NCI-H2227 treated with DMSO at 0.1 percent for 48 hours (cell line): ENCODE data around the gene TCEAL6.
"Not testable (repeated sequence)": the region's sequence is repeated elsewhere in the genome, so short reads cannot be mapped to it uniquely, and the experiment has no call there.

Experiments used
- DNase-seq: peaks from one replicate; lab custom pipeline; 2025; lab: John Stamatoyannopoulos, UW

TCEAL6 gene

DNA sequence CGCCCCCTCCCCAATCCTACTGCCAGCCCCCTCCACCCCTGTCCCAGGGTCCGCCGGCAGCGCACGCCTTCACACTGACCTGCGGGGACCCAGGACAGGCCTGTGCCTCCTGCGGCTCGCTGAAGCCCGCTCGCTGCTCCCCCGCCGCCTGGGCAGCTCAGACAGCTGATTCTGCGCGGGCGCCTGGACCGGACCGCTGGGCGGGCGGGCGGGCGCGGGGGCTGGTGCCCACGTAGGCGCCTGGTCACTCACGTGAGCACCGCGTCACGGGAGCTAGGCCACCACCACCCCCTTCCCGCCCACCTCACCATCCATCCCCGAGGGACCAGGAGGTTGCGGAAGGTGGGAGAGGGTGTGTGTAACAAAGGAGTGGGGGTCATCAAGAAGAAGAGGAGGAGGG is at the start of gene TCEAL6:
TCEAL6 (minus strand) TSS at position 208 of the 400 bp plus-strand sequence.
- DNase-seq: not testable (repeated sequence)

DNA sequence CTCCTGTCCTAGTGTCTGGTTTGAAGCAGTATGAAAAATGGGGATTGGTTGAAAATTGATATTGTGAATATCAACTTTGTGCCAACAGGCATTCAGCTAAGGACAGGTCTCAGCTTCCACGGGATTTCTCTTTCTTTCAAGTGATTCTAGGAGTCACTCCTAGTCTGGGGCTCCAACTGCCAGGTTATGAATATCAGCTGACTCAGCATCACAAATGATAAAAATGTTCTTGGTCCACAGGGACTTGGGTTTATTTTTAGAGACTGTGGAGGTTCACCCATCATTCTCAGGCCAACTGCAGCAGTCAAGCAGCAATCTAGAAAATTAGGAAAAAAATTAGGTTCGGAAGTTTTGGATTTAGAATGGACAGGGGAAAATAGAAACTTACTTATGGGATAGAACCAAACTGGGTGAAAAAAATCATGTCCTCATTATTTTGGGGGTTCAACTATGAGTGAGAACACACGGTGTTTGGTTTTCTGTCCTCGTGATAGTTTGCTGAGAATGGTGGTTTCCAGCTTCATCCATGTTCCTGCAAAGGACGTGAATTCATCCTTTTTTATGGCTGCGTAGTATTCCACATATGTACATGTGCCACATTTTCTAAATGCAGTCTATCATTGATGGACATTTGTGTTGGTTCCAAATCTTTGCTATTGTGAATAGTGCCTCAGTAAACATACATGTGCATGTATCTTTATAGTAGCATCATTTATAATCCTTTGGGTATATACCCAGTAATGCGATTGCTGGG is 43.9 kb upstream of the TCEAL6 start:
- DNase-seq: no peak

DNA sequence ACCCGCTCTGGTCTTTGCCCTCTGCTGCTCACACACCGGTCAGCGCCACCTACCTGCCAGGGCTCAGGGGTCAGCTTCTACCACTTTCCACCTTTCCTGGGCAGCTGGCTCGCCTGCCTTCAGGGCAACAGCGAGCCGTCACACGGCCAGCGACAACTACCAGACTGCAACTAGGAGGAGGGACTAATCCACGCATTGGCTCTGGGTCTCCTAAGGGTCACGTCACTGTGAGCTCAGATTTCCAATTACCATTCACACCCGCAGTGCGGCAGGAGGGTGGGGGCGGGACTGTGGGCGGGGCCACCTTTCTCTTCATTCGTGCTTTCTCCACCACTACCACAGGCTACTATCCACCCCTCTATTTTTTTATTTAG is 13.5 kb upstream of the TCEAL6 start, which contains the start of gene BEX5:
BEX5 (minus strand) TSS at position 172 of the 374 bp plus-strand sequence. CDS start 1,712 bp downstream, outside the sequence.
- peak; percentile 25 for DNase-seq

DNA sequence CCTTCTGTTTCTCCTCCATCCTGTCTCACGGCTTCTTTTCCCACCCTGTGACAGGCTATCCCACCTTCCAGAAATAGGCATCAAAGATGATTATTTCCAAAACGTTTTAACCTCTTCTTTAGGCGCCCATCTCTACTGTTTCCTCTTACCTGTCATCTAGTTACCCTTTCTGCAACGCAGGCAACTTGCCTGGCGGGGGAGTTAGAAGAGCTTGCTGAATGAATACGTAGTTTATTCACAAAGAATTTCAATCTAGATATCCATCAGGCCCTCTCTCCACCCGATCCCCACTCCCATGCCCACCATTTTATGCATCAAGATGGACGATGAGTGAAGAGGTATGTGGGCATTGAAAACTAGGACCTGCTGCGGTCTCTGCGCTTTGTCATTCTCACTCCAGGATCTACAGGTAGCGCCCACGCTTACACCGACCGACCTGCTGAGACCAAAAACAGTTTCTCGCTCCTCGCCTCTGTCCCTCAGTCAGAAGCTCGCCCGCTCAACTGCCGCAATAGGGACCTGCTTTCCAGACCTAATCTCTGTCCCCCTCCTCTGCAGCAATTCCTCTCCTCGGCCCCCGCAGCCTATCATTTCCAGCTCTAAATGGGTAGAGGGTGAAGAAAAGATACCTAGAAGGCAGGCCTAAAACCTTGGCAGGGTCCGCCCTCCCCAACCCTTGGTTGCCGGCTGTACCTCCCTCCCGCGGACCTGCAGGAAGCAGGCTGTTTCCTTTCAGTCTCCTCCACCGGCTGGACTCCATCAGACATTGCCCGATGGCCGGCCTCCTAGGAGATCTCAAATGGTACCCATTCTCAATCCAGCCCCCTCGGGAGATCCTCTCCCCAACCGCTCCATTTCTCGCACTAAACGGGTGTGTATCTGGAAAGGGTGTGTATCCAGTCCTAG is 12.9 kb upstream of the TCEAL6 start:
- no peak for DNase-seq

DNA sequence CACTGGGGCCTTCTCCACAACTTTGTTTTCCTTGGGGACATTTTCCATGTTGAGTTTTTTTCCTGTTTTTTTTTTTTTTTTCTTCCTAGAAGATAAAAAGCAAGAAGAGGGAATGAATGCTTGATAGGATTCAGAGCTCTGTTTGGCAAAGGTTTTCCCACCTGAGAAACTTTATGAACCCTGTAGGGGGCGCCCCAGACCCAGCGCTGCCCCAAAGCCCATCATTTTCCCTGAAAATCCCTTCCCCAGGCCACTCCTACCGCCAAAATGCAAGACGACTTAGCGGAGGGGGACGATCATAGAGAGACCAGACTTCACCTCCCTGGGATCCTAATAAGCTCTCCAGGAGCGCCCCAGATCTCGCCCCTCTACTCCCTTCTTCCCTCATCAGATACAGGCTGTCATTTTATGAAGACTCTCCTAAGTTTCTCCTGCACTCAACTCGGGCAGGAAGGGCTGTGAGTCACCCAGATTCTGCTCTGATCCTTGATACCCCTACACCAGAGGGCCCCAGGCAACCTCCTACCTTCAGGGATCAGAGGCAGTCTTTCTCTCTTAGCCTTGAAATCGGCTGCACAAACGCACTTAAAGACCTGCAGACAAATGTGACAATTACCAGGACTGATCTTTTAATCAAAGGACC is 12.1 kb upstream of the TCEAL6 start:
- DNase-seq: no peak

DNA sequence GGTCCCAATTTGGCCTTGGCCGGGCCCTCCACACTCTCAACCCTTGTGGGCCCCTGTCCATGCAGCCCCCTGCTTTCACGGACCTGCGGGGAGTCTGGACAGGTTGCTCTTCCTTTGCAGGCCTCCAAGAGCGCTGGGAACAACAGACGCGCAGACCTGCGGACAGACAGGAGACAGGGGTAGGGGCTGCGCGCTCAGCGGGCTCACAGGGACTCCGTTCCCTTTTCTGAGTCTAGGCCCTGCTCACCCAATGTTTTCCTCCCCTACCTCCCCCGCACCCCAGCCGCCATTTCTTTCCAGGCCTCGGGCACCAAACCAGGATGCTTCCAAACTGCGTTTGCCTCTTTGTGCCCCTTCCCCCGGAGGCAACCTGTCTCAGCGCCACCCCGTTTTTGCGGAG is 650 bp downstream of the TCEAL6 start:
- not testable (repeated sequence) for DNase-seq

DNA sequence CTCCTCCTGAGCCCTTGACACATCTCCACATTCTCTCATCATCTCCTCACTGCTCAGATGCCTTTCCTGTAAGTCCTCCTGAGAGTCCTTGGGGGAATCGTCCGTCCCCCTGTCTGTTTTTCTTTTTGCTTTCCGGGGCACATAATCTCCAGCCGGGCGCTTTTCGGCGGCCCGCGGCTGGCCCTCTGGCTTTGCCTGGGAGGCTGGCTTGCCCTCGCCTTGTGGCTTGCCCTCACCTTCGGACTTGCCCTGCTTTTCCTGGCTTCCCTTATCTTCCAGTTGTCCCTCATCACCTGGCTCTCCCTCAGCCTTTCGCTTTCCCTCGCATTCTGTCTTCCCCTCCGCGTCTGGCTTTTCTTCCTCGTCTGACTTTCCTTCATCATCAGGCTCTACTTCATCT is 1.4 kb downstream of the TCEAL6 start:
- DNase-seq: not testable (repeated sequence)

DNA sequence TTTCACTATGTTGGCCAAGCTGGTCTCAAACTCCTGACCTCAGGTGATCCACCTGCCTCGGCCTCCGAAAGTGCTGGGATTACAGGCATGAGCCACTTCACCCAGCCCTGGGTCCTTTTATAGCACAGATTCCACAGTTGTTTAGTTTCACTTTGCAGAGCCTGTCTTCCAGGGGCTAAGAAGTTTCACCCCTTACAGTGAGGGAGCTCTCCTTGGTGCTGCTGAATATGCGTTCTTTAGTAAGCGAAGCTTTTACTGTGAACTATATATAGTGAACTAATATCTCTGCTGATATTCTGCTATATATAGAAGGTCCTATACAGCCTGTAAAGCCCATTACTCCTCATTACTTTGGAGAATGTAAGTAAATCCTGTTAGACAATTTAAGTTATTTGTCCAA is 4.2 kb downstream of the TCEAL6 start:
- DNase-seq: no peak

DNA sequence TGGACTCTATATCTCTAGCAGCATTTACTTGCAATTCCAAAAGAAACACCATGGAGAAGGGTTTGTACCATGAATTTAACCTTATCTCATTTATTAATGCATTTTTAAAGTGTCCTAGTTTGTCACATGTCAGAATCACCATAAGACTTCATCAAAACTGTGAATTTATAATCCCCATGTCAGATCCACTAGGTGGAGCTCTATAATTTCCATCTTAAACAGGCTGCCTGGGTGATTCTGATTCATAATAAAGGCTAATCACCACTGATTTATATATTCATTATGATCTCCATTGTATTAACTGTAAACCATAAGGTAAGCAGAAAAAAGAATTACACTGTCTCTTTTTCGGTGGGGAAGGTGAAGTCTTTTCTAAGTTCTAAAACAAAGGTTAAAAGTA is 12.8 kb downstream of the TCEAL6 start:
- peak; percentile 3 for DNase-seq

DNA sequence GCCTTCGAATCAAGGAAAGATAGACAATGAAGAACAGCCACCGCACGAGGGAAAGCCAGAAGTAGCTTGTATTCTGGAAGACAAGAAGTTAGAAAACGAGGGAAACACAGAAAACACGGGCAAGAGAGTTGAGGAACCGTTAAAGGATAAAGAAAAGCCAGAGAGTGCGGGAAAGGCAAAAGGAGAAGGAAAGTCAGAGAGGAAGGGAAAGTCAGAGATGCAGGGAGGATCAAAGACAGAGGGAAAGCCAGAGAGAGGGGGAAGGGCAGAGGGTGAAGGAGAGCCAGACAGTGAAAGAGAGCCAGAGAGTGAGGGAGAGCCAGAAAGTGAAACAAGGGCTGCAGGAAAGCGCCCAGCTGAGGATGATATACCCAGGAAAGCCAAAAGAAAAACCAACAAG is 15.4 kb downstream of the TCEAL6 start:
- DNase-seq: no peak

DNA sequence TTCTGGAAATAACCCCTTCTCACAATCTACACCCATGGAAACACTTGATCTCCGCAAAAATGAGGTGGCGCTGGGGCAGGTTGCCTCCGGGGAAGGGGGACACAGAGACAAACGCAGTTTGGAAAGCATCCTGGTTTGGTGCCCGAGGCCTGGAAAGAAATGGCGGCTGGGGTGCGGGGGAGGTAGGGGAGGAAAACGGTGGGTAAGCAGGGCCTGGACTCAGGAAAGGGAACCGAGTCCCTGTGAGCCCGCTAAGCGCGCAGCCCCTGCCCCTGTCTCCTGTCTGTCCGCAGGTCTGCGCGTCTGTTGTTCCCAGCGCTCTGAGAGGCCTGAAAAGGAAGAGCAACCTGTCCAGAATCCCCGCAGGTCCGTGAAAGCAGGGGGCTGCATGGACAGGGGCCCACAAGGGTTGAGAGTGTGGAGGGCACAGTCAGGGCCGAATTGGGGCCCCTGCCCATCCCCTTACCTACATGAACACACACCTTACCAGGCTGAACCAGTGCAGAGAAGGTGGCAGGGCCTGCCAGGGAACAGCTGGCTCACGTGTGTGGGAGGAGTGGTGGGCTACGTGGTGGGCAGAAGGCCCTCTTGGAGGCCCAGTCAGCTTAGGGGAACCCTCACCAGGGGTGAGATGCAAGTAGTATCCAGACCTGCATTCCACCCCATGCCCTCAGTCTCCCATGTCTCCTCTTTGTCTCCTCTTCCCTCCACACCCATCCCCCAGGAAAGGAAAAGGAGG is 16.0 kb downstream of the TCEAL6 start:
- not testable (repeated sequence) for DNase-seq

DNA sequence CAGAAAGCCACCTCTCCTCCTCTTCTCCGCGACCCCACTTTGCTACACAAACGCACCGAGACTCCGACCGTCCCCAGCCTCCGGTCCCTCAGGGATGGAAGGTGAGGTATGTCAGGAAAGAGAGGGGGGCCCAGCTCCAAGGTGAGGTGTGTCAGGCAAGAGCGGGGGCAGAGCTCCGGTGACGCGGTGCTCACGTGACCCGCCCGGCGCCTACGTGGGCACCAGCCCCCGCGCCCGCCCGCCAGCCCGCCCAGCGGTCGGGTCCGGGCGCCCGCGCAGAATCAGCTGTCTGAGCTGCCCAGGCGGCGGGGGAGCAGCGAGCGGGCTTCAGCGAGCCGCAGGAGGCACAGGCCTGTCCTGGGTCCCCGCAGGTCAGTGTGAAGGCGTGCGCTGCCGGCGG is 16.8 kb downstream of the TCEAL6 start, which contains the start of gene TCEAL2:
TCEAL2 (plus strand) TSS at position 244 of the 400 bp plus-strand sequence. CDS start 1,152 bp downstream, outside the sequence.
- DNase-seq: not testable (repeated sequence)

DNA sequence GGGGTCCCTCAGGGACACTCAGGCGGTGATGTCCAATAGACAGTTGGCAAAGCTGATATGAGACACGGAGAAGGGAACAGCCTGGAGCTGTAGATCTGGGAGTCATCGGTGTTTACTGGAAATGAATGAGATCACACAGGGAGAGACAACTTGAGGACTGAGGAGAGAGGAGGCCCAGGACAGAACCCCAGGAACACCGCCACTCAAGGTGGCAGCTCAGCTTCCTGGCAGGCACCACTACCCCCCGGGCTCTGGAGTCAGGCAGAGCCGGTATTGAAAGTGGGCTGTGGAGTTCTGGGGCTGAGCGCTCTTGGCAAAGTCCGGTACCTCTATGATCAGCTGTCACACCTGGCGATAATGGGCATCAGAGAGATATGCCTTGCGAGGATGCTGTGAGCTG is 17.3 kb downstream of the TCEAL6 start:
- DNase-seq: not testable (repeated sequence)

DNA sequence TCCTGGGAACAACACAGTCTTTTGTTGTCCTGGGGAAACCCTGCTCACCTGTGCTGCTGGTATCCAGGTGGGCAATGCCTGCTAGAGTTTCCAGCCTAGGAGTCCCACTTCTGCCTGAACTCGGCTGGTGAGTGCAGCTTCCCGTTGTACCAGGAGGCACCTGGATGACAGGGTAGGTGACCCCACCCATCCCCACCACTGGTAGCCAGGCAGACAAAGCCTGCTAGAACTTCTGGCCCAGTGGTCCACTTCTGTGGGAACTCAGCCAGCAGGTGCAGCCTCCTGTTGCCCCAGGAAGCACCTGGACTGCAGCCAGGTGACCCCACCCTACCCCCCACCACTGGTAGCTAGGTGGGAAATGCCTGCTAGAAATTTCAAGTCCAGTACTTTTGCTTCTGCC is 26.5 kb downstream of the TCEAL6 start:
- no peak for DNase-seq

DNA sequence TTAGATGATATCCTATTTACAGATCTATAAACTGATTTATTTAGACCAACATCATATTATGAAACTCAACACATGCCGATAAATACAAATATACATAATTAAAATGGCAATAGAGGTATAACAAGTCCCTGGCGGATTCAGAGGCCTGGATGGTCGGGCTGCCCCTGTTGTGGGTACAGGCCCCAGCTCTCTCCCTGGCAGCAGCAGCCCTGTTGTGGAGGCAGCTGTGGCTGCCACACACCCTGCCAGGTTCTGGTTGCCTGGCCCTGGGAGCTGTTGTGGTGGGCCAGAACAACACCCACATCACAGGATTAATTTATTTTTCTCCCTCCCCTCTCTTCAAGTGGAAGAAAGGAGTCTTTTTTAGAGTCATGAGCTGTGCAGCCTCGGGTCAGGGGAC is 28.9 kb downstream of the TCEAL6 start:
- no peak for DNase-seq
